GM18870 (cell line): ENCODE measurements around the gene CCDC174.
"Not testable (repeated sequence)": the region's sequence is repeated elsewhere in the genome, so short reads cannot be mapped to it uniquely, and the experiment has no call there.

Experiments used
- ATAC-seq: cut with Tn5 transposase; IDR thresholded peaks from one replicate; pipeline ENCODE4 v1.9.1; 2021; ENCODE audit warnings: moderate library complexity; ENCODE audit not compliant: unreplicated experiment

The CCDC174 gene

GRCh38 chr3:14651440-14652251 lies at the start of gene CCDC174:
CCDC174 (plus strand) TSS chr3:14651762; CDS start chr3:14651837, 75 bp downstream.
- ATAC-seq: peak; percentile 99

GRCh38 chr3:14602006-14602803 lies 49.4 kb upstream of the CCDC174 start:
- ATAC-seq: no peak

GRCh38 chr3:14602804-14603644 lies 48.5 kb upstream of the CCDC174 start:
- no peak for ATAC-seq

GRCh38 chr3:14605067-14605466 lies 46.5 kb upstream of the CCDC174 start:
- no peak for ATAC-seq

GRCh38 chr3:14605744-14606143 lies 45.8 kb upstream of the CCDC174 start:
- ATAC-seq: no peak

GRCh38 chr3:14606669-14607339 lies 44.8 kb upstream of the CCDC174 start:
- no peak for ATAC-seq

GRCh38 chr3:14608298-14608697 lies 43.3 kb upstream of the CCDC174 start:
- no peak for ATAC-seq

- not testable (repeated sequence) for ATAC-seq
Observed at GRCh38 chr3:14609058-14609457, 42.5 kb upstream of the CCDC174 start.

- ATAC-seq: no peak
Observed at GRCh38 chr3:14609506-14609905, 42.1 kb upstream of the CCDC174 start.

GRCh38 chr3:14609941-14610340 lies 41.6 kb upstream of the CCDC174 start:
- no peak for ATAC-seq

GRCh38 chr3:14614189-14614588 lies 37.4 kb upstream of the CCDC174 start:
- no peak for ATAC-seq

GRCh38 chr3:14614862-14615261 lies 36.7 kb upstream of the CCDC174 start:
- ATAC-seq: no peak

- no peak for ATAC-seq
Observed at GRCh38 chr3:14616606-14617507, 34.7 kb upstream of the CCDC174 start.

- ATAC-seq: no peak
Observed at GRCh38 chr3:14617508-14618023, 34.0 kb upstream of the CCDC174 start.

- no peak for ATAC-seq
Observed at GRCh38 chr3:14619605-14620004, 32.0 kb upstream of the CCDC174 start.

GRCh38 chr3:14620512-14620911 lies 31.1 kb upstream of the CCDC174 start:
- no peak for ATAC-seq

GRCh38 chr3:14621093-14621492 lies 30.5 kb upstream of the CCDC174 start:
- ATAC-seq: no peak

- no peak for ATAC-seq
Observed at GRCh38 chr3:14622368-14622767, 29.2 kb upstream of the CCDC174 start.

GRCh38 chr3:14623569-14624051 lies 28.0 kb upstream of the CCDC174 start:
- ATAC-seq: no peak
